Stimulated activated CD8-positive, alpha-beta memory T cell treated with anti-CD3 and anti-CD28 coated beads, Interleukin-7, amount 100 ng/mL, for 48 hours (primary cell): ENCODE results near the gene LRRC49.

Source experiments
- DNase-seq, 2 donors: peaks; one replicate each; pipeline ENCODE4 v3.0.0-alpha.2; 2020; ENCODE audit warnings: low read depth in 1 of 2; ENCODE audit errors: extremely low read depth in 1 of 2

The LRRC49 gene

GRCh38 chr15:71083349-71083748 is 190.7 kb downstream of the LRRC49 start:
- DNase-seq = no peak

GRCh38 chr15:71084264-71084663 is 191.6 kb downstream of the LRRC49 start:
- DNase-seq = no peak

DNA sequence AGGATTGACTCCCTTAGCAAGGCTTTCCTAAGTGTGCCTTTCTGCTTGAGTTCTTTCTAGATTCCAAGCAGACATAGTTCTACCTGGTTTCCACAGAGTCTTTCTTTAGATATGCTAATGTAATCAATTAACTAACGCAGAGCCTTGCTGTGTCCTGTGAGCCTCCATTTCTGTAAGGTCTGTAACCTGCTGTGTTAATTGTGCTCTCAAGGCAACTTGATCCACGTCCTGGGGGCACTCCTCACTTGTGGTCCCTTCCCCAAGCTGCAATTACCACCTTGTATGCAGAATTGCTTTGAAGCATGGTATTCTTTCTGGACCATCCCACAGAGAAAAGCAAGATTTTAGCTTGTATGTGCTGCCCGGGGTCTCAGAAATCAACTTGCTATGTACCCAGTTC is 193.2 kb downstream of the LRRC49 start:
- DNase-seq = no peak

- no peak for DNase-seq
Observed at GRCh38 chr15:71088155-71088554, 195.5 kb downstream of the LRRC49 start.

DNA sequence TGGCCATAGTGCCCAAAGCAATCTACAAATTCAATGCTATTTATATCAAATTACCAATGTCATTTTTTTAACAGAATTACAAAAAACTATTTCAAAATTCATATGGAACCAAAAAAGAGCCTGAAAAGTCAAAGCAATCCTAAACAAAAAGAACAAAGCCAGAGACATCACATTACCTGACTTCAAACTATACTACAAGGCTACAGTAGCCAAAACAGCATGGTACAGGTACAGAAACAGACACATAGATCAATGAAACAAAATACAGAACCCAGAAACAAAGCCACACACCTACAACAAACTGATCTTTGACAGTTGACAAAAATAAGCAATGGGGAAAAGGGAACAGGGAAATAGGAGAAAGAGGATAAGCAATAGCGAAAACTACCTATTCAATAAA is 196.1 kb downstream of the LRRC49 start:
- DNase-seq = no peak

DNA sequence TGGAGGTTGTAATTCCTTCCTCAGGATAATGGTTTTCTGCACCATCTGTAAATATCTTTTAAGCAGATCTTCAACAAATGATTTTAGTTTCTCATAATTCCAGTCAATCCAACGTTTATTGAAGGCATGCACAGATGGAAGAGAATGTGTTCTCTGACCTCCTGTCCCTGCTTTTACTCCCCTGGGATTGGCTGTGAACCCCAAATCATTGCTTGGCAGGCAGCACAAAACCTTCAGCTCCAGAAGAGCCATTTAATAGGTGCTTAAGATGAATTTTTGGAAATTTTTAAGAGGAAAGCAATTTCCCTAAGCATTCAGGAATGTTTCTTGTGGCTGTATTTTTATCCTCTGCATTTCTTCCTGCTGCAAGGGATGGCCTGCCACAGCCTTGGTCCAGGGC is 197.2 kb downstream of the LRRC49 start:
- no peak for DNase-seq

DNA sequence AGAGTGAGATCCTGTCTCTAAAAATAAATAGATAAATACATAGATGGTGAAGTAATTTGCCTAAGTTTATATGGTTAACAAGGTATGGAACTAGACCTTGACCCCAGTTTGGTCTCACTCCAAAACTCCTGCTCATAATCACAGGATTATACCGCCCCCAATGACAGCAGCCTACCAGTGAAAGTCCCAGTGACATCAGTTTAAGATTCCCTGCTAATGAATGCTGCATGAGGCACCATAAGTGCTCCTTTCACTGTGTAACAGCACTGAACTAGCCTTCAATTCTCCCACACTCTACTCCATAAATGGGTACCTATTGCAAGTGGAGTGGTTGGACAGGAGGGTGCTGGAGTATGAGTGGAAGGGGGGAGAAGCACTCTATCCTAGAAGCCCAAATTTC is 199.0 kb downstream of the LRRC49 start:
- DNase-seq = no peak

GRCh38 chr15:71092056-71092600 is 199.5 kb downstream of the LRRC49 start:
- no peak for DNase-seq

GRCh38 chr15:71093054-71094024 is 200.7 kb downstream of the LRRC49 start:
- no peak for DNase-seq

DNA sequence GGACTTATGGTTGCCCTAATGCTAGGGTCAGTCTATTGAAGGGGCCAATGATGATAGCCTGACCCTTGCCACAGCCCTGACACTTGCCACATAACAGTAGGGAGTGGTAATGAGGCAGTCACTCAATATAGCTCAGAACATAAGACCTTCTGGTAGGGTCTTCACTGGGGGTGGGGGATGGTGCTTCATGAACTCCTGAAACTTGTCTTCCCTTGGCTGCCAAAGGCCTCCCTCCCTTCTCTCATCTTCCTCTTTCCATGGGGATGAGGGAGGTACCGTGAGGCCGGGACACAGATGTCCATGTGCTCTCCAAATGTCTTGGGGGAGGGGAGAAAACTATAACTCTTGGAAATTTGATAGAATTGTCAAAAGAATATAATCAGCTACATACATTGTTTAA is 201.5 kb downstream of the LRRC49 start:
- DNase-seq = no peak

DNA sequence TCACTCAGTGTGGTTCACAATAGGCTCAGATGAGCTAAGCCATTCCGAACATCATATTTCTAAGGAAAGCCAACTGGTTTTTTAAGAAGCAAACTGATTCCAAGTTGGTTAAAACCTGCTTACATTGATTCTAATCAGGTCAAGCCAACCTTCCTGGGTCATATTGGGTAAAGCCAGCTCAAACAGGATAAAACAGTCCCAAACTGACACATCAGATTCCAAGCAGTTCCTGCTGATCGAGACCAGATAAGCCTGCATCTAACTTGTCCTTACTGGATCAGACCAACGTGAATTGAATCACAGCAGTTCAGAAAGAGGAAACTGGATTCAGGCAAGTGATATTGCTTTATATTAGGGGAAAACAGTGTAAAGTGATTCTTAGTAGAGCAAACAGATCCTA is 204.1 kb downstream of the LRRC49 start:
- DNase-seq = no peak

GRCh38 chr15:71097890-71098289 is 205.3 kb downstream of the LRRC49 start:
- no peak for DNase-seq

- DNase-seq = no peak
Observed at GRCh38 chr15:71098920-71099319, 206.3 kb downstream of the LRRC49 start.
